WTC11 (cell line): ENCODE results near the gene RPL27. TPM values are rescaled to one million over a fixed set of nuclear protein-coding genes. Genes with fewer than 3 reads are reported as not detected.

ENCODE experiments used
- ATAC-seq: fragments of 200-7000 bp; cut with Tn5 transposase; 2 replicates; pipeline ENCODE4 v1.10.0; 2021; ENCODE audit warnings: mild to moderate bottlenecking, moderate library complexity
- CTCF ChIA-PET: fragments of 300-600 bp; sonication (Branson Sonifier 250); formaldehyde crosslinking; loops from one replicate; lab custom pipeline; 2021; ENCODE audit warnings: antibody characterized with exemption; lab: Charles Lee
- POLR2A ChIA-PET: fragments of 350-600 bp; sonication (Branson Sonifier 250); formaldehyde crosslinking; loops from one replicate; lab custom pipeline; 2021; ENCODE audit warnings: antibody characterized with exemption; lab: Charles Lee
- DNase-seq: peaks from one replicate; pipeline ENCODE4 v3.0.0; 2021; ENCODE audit warnings: low spot score
- H3K27ac Mint-ChIP-seq: 2 replicates; pipeline ENCODE4 v1.8.0; 2021; ENCODE audit warnings: mixed read lengths
- H3K27me3 Mint-ChIP-seq: 2 replicates; pipeline ENCODE4 v1.8.0; 2021; ENCODE audit warnings: low read depth, mild to moderate bottlenecking, moderate library complexity, mixed read lengths
- H3K36me3 Mint-ChIP-seq: 2 replicates; pipeline ENCODE4 v1.8.0; 2021; ENCODE audit warnings: mixed read lengths
- H3K4me1 Mint-ChIP-seq: 2 replicates; pipeline ENCODE4 v1.8.0; 2022; ENCODE audit warnings: mixed read lengths
- H3K4me3 Mint-ChIP-seq: 2 replicates; pipeline ENCODE4 v1.8.0; 2021; ENCODE audit warnings: mild to moderate bottlenecking, moderate library complexity, mixed read lengths
- H3K9me3 Mint-ChIP-seq: 2 replicates; pipeline ENCODE4 v1.8.0; 2021; ENCODE audit warnings: mixed read lengths
- CBFB ChIP-seq: sonication (generic); formaldehyde crosslinking; IDR thresholded peaks from 2 replicates; pipeline ENCODE4 v1.8.1; 2022; ENCODE audit warnings: mild to moderate bottlenecking, low read depth, missing genetic modification reagents
- CREM ChIP-seq: sonication (generic); formaldehyde crosslinking; IDR thresholded peaks from 2 replicates; pipeline ENCODE4 v1.8.1; 2022; ENCODE audit warnings: mild to moderate bottlenecking, missing genetic modification reagents, moderate library complexity
- FOXJ3 ChIP-seq: sonication (generic); formaldehyde crosslinking; IDR thresholded peaks from 2 replicates; pipeline ENCODE4 v1.9.0; 2021; ENCODE audit warnings: missing genetic modification reagents, mild to moderate bottlenecking, borderline replicate concordance
- SOX15 ChIP-seq: fragments of 250-450 bp; sonication (Bioruptor Pico); IDR thresholded peaks from 2 replicates; pipeline ENCODE4 v1.9.0; 2021; ENCODE audit warnings: mild to moderate bottlenecking
- TP53 ChIP-seq: sonication (generic); formaldehyde crosslinking; IDR thresholded peaks from 2 replicates; pipeline ENCODE4 v1.8.1; 2023; ENCODE audit warnings: mild to moderate bottlenecking, missing genetic modification reagents
- ZNF317 ChIP-seq: sonication (generic); formaldehyde crosslinking; IDR thresholded peaks from 2 replicates; pipeline ENCODE4 v1.8.1; 2023; ENCODE audit warnings: low read depth, mild to moderate bottlenecking, moderate library complexity, missing genetic modification reagents, borderline replicate concordance
- total RNA-seq: library from RNA; stranded (reverse); gene quantifications from 3 replicates; pipeline ENCODE4 v1.2.3, GENCODE V29; 2021
- TF ChIP-seq, protein P1 (sequence below): sonication (generic); formaldehyde crosslinking; IDR thresholded peaks from 2 replicates; pipeline ENCODE4 v1.8.0; 2023; ENCODE audit warnings: missing genetic modification reagents
- TF ChIP-seq, protein P2 (sequence below): sonication (generic); formaldehyde crosslinking; IDR thresholded peaks from 2 replicates; pipeline ENCODE4 v1.8.1; 2023; ENCODE audit warnings: mild to moderate bottlenecking, missing genetic modification reagents, borderline replicate concordance
- TF ChIP-seq, protein P3 (sequence below): sonication (generic); formaldehyde crosslinking; conservative IDR thresholded peaks from 2 replicates; pipeline ENCODE4 v1.8.1; 2023; ENCODE audit warnings: mild to moderate bottlenecking, low read depth, missing genetic modification reagents, moderate library complexity
- TF ChIP-seq, protein P4 (sequence below): sonication (generic); formaldehyde crosslinking; IDR thresholded peaks from 2 replicates; pipeline ENCODE4 v1.8.0; 2022; ENCODE audit warnings: mild to moderate bottlenecking, missing genetic modification reagents
- TF ChIP-seq, protein P5 (sequence below): sonication (generic); formaldehyde crosslinking; IDR thresholded peaks from 2 replicates; pipeline ENCODE4 v1.8.1; 2022; ENCODE audit warnings: missing genetic modification reagents, borderline replicate concordance
- TF ChIP-seq, protein P6 (sequence below): sonication (generic); formaldehyde crosslinking; IDR thresholded peaks from 2 replicates; pipeline ENCODE4 v1.8.0; 2022; ENCODE audit warnings: mild to moderate bottlenecking, missing genetic modification reagents

The RPL27 gene
- total RNA-seq, 1 experiment from 2014 or later: 1,391 TPM

DNA sequence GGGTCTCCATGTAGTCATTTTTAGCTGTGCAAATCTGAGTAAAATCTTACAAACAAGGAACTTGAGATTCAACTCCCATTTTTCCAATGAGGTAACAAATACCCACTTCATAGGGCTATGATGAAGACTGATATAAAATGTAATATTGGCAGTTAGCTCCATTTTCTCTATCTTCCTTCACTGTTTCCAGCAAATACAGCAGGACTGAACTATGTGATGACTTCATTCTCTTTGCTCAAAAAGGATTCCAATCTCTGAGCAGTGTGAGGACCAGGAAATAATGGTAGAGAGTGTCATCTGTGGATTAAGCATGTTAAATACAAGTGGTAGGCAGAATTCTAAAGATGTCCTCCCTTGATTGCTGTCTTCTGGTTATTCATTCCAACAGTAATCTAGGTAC, 45.1 kb downstream of the RPL27 start:
- POLR2A ChIA-PET: interaction anchor here (0.6 to 2.0 kb wide), 2 partner anchors 19 to 126 kb away, joined by 3 to 4 read pairs; no protein-coding TSS in a partner anchor
- Mint-ChIP-seq H3K4me3 (no peak overlapping the region), H3K36me3 (peaks cover 16% of the 10 kb centered on the region), H3K4me1 (peaks cover 48% of the 10 kb centered on the region), H3K27me3 (no peaks in the 10 kb centered on the region), H3K9me3 (no peaks in the 10 kb centered on the region), H3K27ac (peak overlapping the region; percentile 98)
- no peak for TF ChIP-seq CREM (CRISPR knock-in tag)
- no peak for TF ChIP-seq CBFB (CRISPR knock-in tag)
- no peak for TF ChIP-seq TP53 (CRISPR knock-in tag)
- no peak for TF ChIP-seq SOX15
- TF ChIP-seq, protein P1, sequence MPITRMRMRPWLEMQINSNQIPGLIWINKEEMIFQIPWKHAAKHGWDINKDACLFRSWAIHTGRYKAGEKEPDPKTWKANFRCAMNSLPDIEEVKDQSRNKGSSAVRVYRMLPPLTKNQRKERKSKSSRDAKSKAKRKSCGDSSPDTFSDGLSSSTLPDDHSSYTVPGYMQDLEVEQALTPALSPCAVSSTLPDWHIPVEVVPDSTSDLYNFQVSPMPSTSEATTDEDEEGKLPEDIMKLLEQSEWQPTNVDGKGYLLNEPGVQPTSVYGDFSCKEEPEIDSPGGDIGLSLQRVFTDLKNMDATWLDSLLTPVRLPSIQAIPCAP (CRISPR knock-in tag): no peak
- no peak for TF ChIP-seq FOXJ3 (CRISPR knock-in tag)
- TF ChIP-seq, protein P2, sequence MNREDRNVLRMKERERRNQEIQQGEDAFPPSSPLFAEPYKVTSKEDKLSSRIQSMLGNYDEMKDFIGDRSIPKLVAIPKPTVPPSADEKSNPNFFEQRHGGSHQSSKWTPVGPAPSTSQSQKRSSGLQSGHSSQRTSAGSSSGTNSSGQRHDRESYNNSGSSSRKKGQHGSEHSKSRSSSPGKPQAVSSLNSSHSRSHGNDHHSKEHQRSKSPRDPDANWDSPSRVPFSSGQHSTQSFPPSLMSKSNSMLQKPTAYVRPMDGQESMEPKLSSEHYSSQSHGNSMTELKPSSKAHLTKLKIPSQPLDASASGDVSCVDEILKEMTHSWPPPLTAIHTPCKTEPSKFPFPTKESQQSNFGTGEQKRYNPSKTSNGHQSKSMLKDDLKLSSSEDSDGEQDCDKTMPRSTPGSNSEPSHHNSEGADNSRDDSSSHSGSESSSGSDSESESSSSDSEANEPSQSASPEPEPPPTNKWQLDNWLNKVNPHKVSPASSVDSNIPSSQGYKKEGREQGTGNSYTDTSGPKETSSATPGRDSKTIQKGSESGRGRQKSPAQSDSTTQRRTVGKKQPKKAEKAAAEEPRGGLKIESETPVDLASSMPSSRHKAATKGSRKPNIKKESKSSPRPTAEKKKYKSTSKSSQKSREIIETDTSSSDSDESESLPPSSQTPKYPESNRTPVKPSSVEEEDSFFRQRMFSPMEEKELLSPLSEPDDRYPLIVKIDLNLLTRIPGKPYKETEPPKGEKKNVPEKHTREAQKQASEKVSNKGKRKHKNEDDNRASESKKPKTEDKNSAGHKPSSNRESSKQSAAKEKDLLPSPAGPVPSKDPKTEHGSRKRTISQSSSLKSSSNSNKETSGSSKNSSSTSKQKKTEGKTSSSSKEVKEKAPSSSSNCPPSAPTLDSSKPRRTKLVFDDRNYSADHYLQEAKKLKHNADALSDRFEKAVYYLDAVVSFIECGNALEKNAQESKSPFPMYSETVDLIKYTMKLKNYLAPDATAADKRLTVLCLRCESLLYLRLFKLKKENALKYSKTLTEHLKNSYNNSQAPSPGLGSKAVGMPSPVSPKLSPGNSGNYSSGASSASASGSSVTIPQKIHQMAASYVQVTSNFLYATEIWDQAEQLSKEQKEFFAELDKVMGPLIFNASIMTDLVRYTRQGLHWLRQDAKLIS (CRISPR knock-in tag): no peak
- TF ChIP-seq, protein P3, sequence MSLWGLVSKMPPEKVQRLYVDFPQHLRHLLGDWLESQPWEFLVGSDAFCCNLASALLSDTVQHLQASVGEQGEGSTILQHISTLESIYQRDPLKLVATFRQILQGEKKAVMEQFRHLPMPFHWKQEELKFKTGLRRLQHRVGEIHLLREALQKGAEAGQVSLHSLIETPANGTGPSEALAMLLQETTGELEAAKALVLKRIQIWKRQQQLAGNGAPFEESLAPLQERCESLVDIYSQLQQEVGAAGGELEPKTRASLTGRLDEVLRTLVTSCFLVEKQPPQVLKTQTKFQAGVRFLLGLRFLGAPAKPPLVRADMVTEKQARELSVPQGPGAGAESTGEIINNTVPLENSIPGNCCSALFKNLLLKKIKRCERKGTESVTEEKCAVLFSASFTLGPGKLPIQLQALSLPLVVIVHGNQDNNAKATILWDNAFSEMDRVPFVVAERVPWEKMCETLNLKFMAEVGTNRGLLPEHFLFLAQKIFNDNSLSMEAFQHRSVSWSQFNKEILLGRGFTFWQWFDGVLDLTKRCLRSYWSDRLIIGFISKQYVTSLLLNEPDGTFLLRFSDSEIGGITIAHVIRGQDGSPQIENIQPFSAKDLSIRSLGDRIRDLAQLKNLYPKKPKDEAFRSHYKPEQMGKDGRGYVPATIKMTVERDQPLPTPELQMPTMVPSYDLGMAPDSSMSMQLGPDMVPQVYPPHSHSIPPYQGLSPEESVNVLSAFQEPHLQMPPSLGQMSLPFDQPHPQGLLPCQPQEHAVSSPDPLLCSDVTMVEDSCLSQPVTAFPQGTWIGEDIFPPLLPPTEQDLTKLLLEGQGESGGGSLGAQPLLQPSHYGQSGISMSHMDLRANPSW (CRISPR knock-in tag): no peak
- TF ChIP-seq, protein P4, sequence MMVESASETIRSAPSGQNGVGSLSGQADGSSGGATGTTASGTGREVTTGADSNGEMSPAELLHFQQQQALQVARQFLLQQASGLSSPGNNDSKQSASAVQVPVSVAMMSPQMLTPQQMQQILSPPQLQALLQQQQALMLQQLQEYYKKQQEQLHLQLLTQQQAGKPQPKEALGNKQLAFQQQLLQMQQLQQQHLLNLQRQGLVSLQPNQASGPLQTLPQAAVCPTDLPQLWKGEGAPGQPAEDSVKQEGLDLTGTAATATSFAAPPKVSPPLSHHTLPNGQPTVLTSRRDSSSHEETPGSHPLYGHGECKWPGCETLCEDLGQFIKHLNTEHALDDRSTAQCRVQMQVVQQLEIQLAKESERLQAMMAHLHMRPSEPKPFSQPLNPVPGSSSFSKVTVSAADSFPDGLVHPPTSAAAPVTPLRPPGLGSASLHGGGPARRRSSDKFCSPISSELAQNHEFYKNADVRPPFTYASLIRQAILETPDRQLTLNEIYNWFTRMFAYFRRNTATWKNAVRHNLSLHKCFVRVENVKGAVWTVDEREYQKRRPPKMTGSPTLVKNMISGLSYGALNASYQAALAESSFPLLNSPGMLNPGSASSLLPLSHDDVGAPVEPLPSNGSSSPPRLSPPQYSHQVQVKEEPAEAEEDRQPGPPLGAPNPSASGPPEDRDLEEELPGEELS (CRISPR knock-in tag): no peak
- TF ChIP-seq, protein P5, sequence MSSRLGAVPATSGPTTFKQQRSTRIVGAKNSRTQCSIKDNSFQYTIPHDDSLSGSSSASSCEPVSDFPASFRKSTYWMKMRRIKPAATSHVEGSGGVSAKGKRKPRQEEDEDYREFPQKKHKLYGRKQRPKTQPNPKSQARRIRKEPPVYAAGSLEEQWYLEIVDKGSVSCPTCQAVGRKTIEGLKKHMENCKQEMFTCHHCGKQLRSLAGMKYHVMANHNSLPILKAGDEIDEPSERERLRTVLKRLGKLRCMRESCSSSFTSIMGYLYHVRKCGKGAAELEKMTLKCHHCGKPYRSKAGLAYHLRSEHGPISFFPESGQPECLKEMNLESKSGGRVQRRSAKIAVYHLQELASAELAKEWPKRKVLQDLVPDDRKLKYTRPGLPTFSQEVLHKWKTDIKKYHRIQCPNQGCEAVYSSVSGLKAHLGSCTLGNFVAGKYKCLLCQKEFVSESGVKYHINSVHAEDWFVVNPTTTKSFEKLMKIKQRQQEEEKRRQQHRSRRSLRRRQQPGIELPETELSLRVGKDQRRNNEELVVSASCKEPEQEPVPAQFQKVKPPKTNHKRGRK (CRISPR knock-in tag): no peak
- TF ChIP-seq, protein P6, sequence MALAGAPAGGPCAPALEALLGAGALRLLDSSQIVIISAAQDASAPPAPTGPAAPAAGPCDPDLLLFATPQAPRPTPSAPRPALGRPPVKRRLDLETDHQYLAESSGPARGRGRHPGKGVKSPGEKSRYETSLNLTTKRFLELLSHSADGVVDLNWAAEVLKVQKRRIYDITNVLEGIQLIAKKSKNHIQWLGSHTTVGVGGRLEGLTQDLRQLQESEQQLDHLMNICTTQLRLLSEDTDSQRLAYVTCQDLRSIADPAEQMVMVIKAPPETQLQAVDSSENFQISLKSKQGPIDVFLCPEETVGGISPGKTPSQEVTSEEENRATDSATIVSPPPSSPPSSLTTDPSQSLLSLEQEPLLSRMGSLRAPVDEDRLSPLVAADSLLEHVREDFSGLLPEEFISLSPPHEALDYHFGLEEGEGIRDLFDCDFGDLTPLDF (CRISPR knock-in tag): no peak
- TF ChIP-seq ZNF317 (CRISPR knock-in tag): no peak
- ATAC-seq (no peak), DNase-seq (no peak)
- CTCF ChIA-PET: interaction anchor here (4.3 kb wide), 1 partner anchor 18 kb away, joined by 45 read pairs; the partner anchor contains the start of gene RND2
